Ovary (tissue), 9 donors: ENCODE measurements around the gene CREM. TPM values are rescaled to one million over a fixed set of nuclear protein-coding genes. Genes with fewer than 3 reads are reported as not detected.

Source experiments
- DNase-seq, 5 donors: peaks; one replicate each; pipeline ENCODE4 v3.0.0-alpha.2; 2019 to 2020
- H3K27ac ChIP-seq, 2 donors: fragments of 200-600 bp; one replicate each; pipeline versions ENCODE4 v1.5.1 to v1.8.0; 2019 to 2022
- H3K27me3 ChIP-seq: fragments of 200-600 bp; one replicate; pipeline ENCODE4 v1.8.0; 2022
- H3K36me3 ChIP-seq: fragments of 200-600 bp; sonication (generic); one replicate; pipeline ENCODE4 v1.5.1; 2019
- H3K4me1 ChIP-seq: one replicate; pipeline ENCODE4 v1.8.1; 2013; ENCODE audit warnings: mild to moderate bottlenecking, moderate library complexity; ENCODE audit not compliant: insufficient read depth
- H3K4me3 ChIP-seq: fragments of 200-600 bp; sonication (generic); one replicate; pipeline ENCODE4 v1.5.1; 2017
- H3K9me3 ChIP-seq, 2 donors: fragments of 200-600 bp in 1 of 2; sonication (generic) in 1 of 2; one replicate each; pipeline versions ENCODE4 v1.5.1 to v1.8.1; 2013 to 2019; ENCODE audit warnings: mild to moderate bottlenecking in 1 of 2, moderate library complexity in 1 of 2
- CTCF ChIP-seq, 3 donors: fragments of 450-650 bp in 2 of 3; fragments of 200-600 bp in 1 of 3; IDR thresholded peaks; one replicate each; pipeline versions ENCODE4 v1.5.1 to v1.8.0; 2016 to 2022; ENCODE audit warnings: antibody characterized with exemption in 3 of 3, mild to moderate bottlenecking in 1 of 3
- EP300 ChIP-seq: sonication (generic); formaldehyde crosslinking; IDR thresholded peaks from one replicate; pipeline ENCODE4 v1.6.1; 2017; ENCODE audit warnings: antibody characterized with exemption
- POLR2A ChIP-seq: fragments of 450-650 bp; IDR thresholded peaks from one replicate; pipeline ENCODE4 v1.6.1; 2017; ENCODE audit warnings: antibody characterized with exemption, mild to moderate bottlenecking, moderate library complexity
- WGBS, 3 donors: extraction: QIAGEN DNeasy Blood & Tissue Kit in 1 of 3; methylation state at CpG; one replicate each; pipeline versions ENCODE4 v1.1.5 to v1.1.7; 2013 to 2017; 5-methylcytosine and 5-hydroxymethylcytosine counted together
- intact Hi-C, 4 donors: fragments of 100-400 bp; cut with DNase I; formaldehyde crosslinking; loops; one replicate each; pipeline versions ENCODE4 v1.11.0 to v1.15.1; 2022 to 2023
- polyA plus RNA-seq, 2 donors: library from polyadenylated mRNA; stranded (reverse); fragments of 200-250 nt in 1 of 2; fragments of 350-450 nt in 1 of 2; fragmentation: Illumina TruSeq in 1 of 2; extraction: RNeasy Lipid Tissue Mini Kit (QIAGEN cat#74804) in 1 of 2; gene quantifications; one replicate each; pipeline ENCODE4 v1.2.3, GENCODE V29; 2013 to 2014
- total RNA-seq, 7 donors: library from RNA; depleted of rRNA in 2 of 7; stranded (reverse); fragments of >200 nt in 2 of 7; fragmentation: NEBNext Ultra II Directional in 3 of 7; extraction: Animal tissue kit (Norgen Biotek cat#: 25700) in 3 of 7; gene quantifications; one replicate each; pipeline versions ENCODE4 v1.1.0 to v1.2.4, GENCODE V29; 2016 to 2023
- donor health status: DM: no; HTN: no; CAD: no; lungs with moderate emphysema.
- donor health status: DM: no; HTN: no; CAD: no.
- donor health status: Bipolar disorder and iron deficiency.
- donor health status: DM: yes; HTN: yes; CAD: no.
- donor health status: DM: no; HTN: no; CAD: no.
- donor health status: DM: yes; HTN: yes; CAD: no.

CREM gene
- total and polyA plus RNA-seq, 9 donors: 24.4 to 87.2 (median 41.5) TPM

GRCh38 chr10:35112571-35112970 is 14.1 kb upstream of the CREM start:
- Histone ChIP-seq H3K4me3 (no peak overlapping the region), H3K27me3 (no peaks in the 10 kb centered on the region), H3K27ac (no peak overlapping the region), H3K9me3 (no peaks in the 10 kb centered on the region), H3K4me1 (peaks cover 3% of the 10 kb centered on the region), H3K36me3 (no peaks in the 10 kb centered on the region)
- WGBS, 3 donors: 64 to 70% (median 70%) methylated on average over 4 of the region's 4 CpGs
- no peak for DNase-seq
- intact Hi-C loops: loop anchor here in 1 of 4 donors (10.0 kb wide), 1 partner anchor 452 kb away; no protein-coding TSS in a partner anchor
- TF ChIP-seq CTCF (IDR thresholded peaks at IDR 0.05) (no peak), POLR2A (no peak), EP300 (no peak)

GRCh38 chr10:35119378-35119777 is 7.3 kb upstream of the CREM start:
- no peak overlapping the region for H3K4me3 ChIP-seq
- H3K36me3 ChIP-seq: no peaks in the 10 kb centered on the region
- TF ChIP-seq POLR2A: no peak
- TF ChIP-seq EP300: no peak
- TF ChIP-seq CTCF (IDR thresholded peaks at IDR 0.05): no peak
- no peak overlapping the region for H3K27ac ChIP-seq
- H3K4me1 ChIP-seq: peaks cover 3% of the 10 kb centered on the region
- intact Hi-C loops: loop anchor here in 1 of 4 donors (10.0 kb wide), 1 partner anchor 445 kb away; no protein-coding TSS in a partner anchor
- no peaks in the 10 kb centered on the region for H3K27me3 ChIP-seq
- WGBS, 3 donors: 83 to 93% (median 86%) methylated on average over 1 of the region's 1 CpG
- no peak for DNase-seq
- H3K9me3 ChIP-seq: no peaks in the 10 kb centered on the region

DNA sequence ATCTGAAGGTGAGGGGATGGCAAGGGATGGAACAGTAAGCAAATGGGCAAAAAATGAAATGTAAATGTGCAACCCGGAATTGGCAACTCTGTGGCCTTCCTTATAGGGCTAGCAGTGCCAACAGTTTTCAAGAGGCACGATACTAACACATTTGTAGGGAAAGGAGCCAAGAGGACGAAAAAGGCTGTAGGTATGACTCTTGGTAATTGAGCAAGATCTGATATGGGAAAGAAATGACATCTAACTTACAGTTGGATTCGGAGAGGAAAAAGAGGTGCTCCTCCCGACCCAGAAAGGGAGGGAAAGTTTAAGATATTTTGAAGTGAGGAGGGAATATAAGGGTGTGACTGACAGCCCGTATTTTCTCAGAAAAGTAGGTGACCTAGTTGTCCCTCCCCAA is 2.1 kb upstream of the CREM start:
- Histone ChIP-seq H3K4me3 (no peak overlapping the region), H3K4me1 (peaks cover 2% of the 10 kb centered on the region), H3K36me3 (no peaks in the 10 kb centered on the region), H3K27ac (no peak overlapping the region), H3K9me3 (no peaks in the 10 kb centered on the region), H3K27me3 (no peaks in the 10 kb centered on the region)
- 60 to 66% (median 60%) methylated on average over 6 of the region's 6 CpGs for WGBS, 3 donors
- intact Hi-C loops: loop anchor here in 3 of 4 donors (5.0 to 10.0 kb wide), 2 partner anchors 93 to 510 kb away; no protein-coding TSS in a partner anchor
- DNase-seq: no peak
- TF ChIP-seq EP300 (no peak), CTCF (IDR thresholded peaks at IDR 0.05) (no peak), POLR2A (no peak)

DNA sequence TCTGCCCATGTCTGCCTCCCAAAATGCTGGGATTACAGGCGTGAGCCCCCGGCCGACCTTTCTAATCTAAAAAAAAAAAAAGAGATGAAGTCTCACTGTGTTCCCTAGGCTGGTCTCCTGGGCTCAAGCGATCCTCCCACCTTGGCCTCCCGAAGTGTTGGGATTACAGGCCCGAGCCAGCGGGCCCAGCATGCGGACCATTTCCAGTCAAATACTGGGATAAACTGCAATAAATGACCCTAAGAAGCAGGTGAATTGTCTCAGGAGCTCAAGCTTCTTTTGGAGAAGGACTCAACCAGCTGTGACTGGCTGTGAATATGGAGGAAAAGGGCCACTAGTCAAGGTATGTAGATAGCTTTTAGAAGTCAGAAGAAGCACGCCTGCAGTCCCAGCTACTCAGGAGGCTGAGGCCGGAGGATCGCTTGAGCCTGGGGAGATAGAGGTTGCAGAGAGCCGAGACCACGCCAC is 550 bp upstream of the CREM start:
- 67 to 74% (median 71%) methylated on average over 13 of the region's 13 CpGs for WGBS, 3 donors
- H3K9me3 ChIP-seq: no peaks in the 10 kb centered on the region
- no peak for TF ChIP-seq CTCF (IDR thresholded peaks at IDR 0.05)
- TF ChIP-seq EP300: no peak
- no peak for TF ChIP-seq POLR2A
- no peaks in the 10 kb centered on the region for H3K27me3 ChIP-seq
- intact Hi-C loops: loop anchor here in 1 of 4 donors (5.0 to 10.0 kb wide), 2 partner anchors 71 to 509 kb away; no protein-coding TSS in a partner anchor
- no peaks in the 10 kb centered on the region for H3K36me3 ChIP-seq
- peak overlapping the region; percentile 57 for H3K4me3 ChIP-seq
- peak in 3 of 5 donors; percentile 52 to 58 (median 55) for DNase-seq
- peak overlapping the region; percentile 99 for H3K27ac ChIP-seq
- H3K4me1 ChIP-seq: peaks cover 5% of the 10 kb centered on the region
